ENCODE data around the gene CCDC149. TPM values are rescaled to one million over a fixed set of nuclear protein-coding genes. Genes with fewer than 3 reads are reported as not detected.

CCDC149 gene
- total and polyA plus RNA-seq, 2 donors (not counting 3 experiments of a cell fraction or from before 2014, with no cell fraction given): 7.8 to 11.3 TPM

- ChIA-PET CTCF (interaction anchor here (1.6 kb wide), 1 partner anchor 56 kb away, joined by 3 read pairs; no protein-coding TSS in a partner anchor), POLR2A (no interaction called here)
- no peak for TF ChIP-seq EZH2 (IDR thresholded peaks at IDR 0.05; ENCODE audit: borderline replicate concordance, low read depth, low read length, severe bottlenecking)
- no peak for TF ChIP-seq CTCF (IDR thresholded peaks at IDR 0.05; ENCODE audit: extremely low read depth in 1 of 2, insufficient read depth in 1 of 2, low read depth in 1 of 2, low read length in 2 of 2)
- TF ChIP-seq JUN (IDR thresholded peaks at IDR 0.05; ENCODE audit: borderline replicate concordance, insufficient read depth, insufficient read length, low read depth): no peak
- TF ChIP-seq FOS (IDR thresholded peaks at IDR 0.05; ENCODE audit: borderline replicate concordance, insufficient read depth, low read length): no peak
- TF ChIP-seq GATA2 (IDR thresholded peaks at IDR 0.05; ENCODE audit: insufficient read depth, insufficient read length, low read depth, low read length): no peak
- no peak for TF ChIP-seq POLR2A (IDR thresholded peaks at IDR 0.05; ENCODE audit: low read depth, low read length)
- TF ChIP-seq MAX (IDR thresholded peaks at IDR 0.05; ENCODE audit: insufficient read depth, insufficient read length): no peak
- TF ChIP-seq MYC (IDR thresholded peaks at IDR 0.05; ENCODE audit: low read depth, low read length): no peak
- no peak for TF ChIP-seq POLR2AphosphoS5 (IDR thresholded peaks at IDR 0.05; ENCODE audit: insufficient read depth, low read depth, low read length)
- DNase-seq (ENCODE audit: low read depth, low spot score) (no peak), FAIRE-seq (no peak)
- dilution Hi-C loops (cut with MboI; ENCODE audit: extremely low pct_ligation_motif_present, low sequenced_read_pairs) (no loop called here), intact Hi-C loops (cut with micrococcal nuclease) (no loop called here)
- Histone ChIP-seq H3K4me1 (ENCODE audit: control insufficient read depth, extremely low read depth, insufficient read depth, low read length) (no peaks in the 10 kb centered on the region), H3K9me1 (replicated peaks; ENCODE audit: control insufficient read depth, extremely low read depth, insufficient read depth, low read length) (no peaks in the 10 kb centered on the region), H3K4me3 (replicated peaks in 1 of 3; ENCODE audit: insufficient read depth in 1 of 3, low read depth in 1 of 3, low read length in 3 of 3) (no peak overlapping the region), H3K79me2 (ENCODE audit: control insufficient read depth, insufficient read depth, low read length) (no peaks in the 10 kb centered on the region), H3K9me3 (replicated peaks; ENCODE audit: control insufficient read depth, insufficient read depth, low read length) (no peaks in the 10 kb centered on the region), H3K9ac (replicated peaks; ENCODE audit: extremely low read depth, insufficient read depth, low read length) (no peak overlapping the region), H4K20me1 (replicated peaks; ENCODE audit: control insufficient read depth, extremely low read depth, insufficient read depth, low read length) (no peaks in the 10 kb centered on the region), H3K27me3 (ENCODE audit: control insufficient read depth in 2 of 2, insufficient read depth in 2 of 2, low read length in 2 of 2) (peaks cover 2 to 5% of the 10 kb centered on the region in 2 experiments), H3K4me2 (ENCODE audit: insufficient read depth, low read length) (no peak overlapping the region), H3K27ac (ENCODE audit: insufficient read depth, low read depth, low read length) (no peak overlapping the region), H3K36me3 (ENCODE audit: control insufficient read depth in 2 of 2, extremely low read depth in 1 of 2, insufficient read depth in 2 of 2, low read length in 2 of 2) (no peaks in the 10 kb centered on the region), H2AFZ (ENCODE audit: low read depth, low read length) (no peak overlapping the region)
- no TSS peak for BruUV-seq (replicated peaks)
Observed at GRCh38 chr4:24923550-24923949, 10.7 kb upstream of the CCDC149 start.

Measured in endothelial cell of umbilical vein (primary cell).